Astrocyte (in vitro differentiated cells and primary cell): ENCODE measurements around the gene WDHD1. TPM values are rescaled to one million over a fixed set of nuclear protein-coding genes. Genes with fewer than 3 reads are reported as not detected.
A peak's percentile ranks its signal among the peaks of the same experiment; 100 is the strongest.

Experiments used
- DNase-seq: peaks from one replicate; pipeline ENCODE4 v3.0.0-alpha.2; 2010; ENCODE audit warnings: low read depth
- FAIRE-seq: peaks from 2 replicates; lab custom pipeline; 2011; peaks lifted over from hg19 to GRCh38; lab: Jason Lieb, UNC
- H2AFZ ChIP-seq: 2 replicates; pipeline ENCODE4 v1.6.0; 2012; ENCODE audit warnings: low read depth, low read length, inconsistent platforms
- H3K27ac ChIP-seq: 2 replicates; pipeline ENCODE4 v1.5.1; 2011; ENCODE audit warnings: low read depth, low read length, inconsistent platforms
- H3K27me3 ChIP-seq: 2 replicates; pipeline ENCODE4 v1.6.0; 2011; ENCODE audit warnings: low read length, inconsistent platforms; ENCODE audit not compliant: insufficient read depth
- H3K36me3 ChIP-seq: 2 replicates; pipeline ENCODE4 v1.5.1; 2011; ENCODE audit warnings: low read length, inconsistent platforms; ENCODE audit not compliant: insufficient read depth
- H3K4me1 ChIP-seq: 2 replicates; pipeline ENCODE4 v1.5.1; 2011; ENCODE audit warnings: low read length, inconsistent platforms; ENCODE audit not compliant: insufficient read depth
- H3K4me2 ChIP-seq: 2 replicates; pipeline ENCODE4 v1.6.0; 2012; ENCODE audit warnings: low read length, inconsistent platforms
- H3K4me3 ChIP-seq: 2 replicates; pipeline ENCODE4 v1.5.1; 2011; ENCODE audit warnings: low read depth, mild to moderate bottlenecking, low read length, inconsistent platforms; ENCODE audit not compliant: insufficient read depth
- H3K79me2 ChIP-seq: 2 replicates; pipeline ENCODE4 v1.6.0; 2012; ENCODE audit warnings: mild to moderate bottlenecking, low read length, inconsistent platforms; ENCODE audit not compliant: insufficient read depth
- H3K9ac ChIP-seq: 2 replicates; pipeline ENCODE4 v1.6.0; 2012; ENCODE audit warnings: mild to moderate bottlenecking, low read length, inconsistent platforms
- H3K9me3 ChIP-seq: 2 replicates; pipeline ENCODE4 v1.5.1; 2012; ENCODE audit warnings: low read depth, mild to moderate bottlenecking, low read length, inconsistent platforms; ENCODE audit not compliant: insufficient read depth
- H4K20me1 ChIP-seq: 2 replicates; pipeline ENCODE4 v1.6.0; 2012; ENCODE audit warnings: low read length, inconsistent platforms; ENCODE audit not compliant: insufficient read depth
- H3K27ac Mint-ChIP-seq: one replicate; pipeline ENCODE4 v1.8.0; 2021; ENCODE audit warnings: mild to moderate bottlenecking, mixed read lengths; ENCODE audit not compliant: unreplicated experiment
- H3K27me3 Mint-ChIP-seq: one replicate; pipeline ENCODE4 v1.8.0; 2021; ENCODE audit warnings: low read depth, mixed read lengths; ENCODE audit not compliant: unreplicated experiment
- H3K36me3 Mint-ChIP-seq: one replicate; pipeline ENCODE4 v1.8.0; 2021; ENCODE audit warnings: low read depth, mixed read lengths; ENCODE audit not compliant: unreplicated experiment
- H3K4me1 Mint-ChIP-seq: one replicate; pipeline ENCODE4 v1.8.0; 2021; ENCODE audit warnings: low read depth, mixed read lengths; ENCODE audit not compliant: unreplicated experiment
- H3K4me3 Mint-ChIP-seq: one replicate; pipeline ENCODE4 v1.8.0; 2021; ENCODE audit warnings: mild to moderate bottlenecking, moderate library complexity, mixed read lengths; ENCODE audit not compliant: unreplicated experiment
- H3K9me3 Mint-ChIP-seq: one replicate; pipeline ENCODE4 v1.8.0; 2021; ENCODE audit warnings: mild to moderate bottlenecking, mixed read lengths; ENCODE audit not compliant: unreplicated experiment
- CTCF ChIP-seq: IDR thresholded peaks from 2 replicates; pipeline ENCODE4 v1.5.1; 2011; ENCODE audit warnings: low read depth, mild to moderate bottlenecking, inconsistent platforms, low read length, moderate library complexity; ENCODE audit not compliant: insufficient read depth
- EZH2 ChIP-seq: IDR thresholded peaks from 2 replicates; pipeline ENCODE4 v1.6.1; 2012; ENCODE audit warnings: mild to moderate bottlenecking, low read length, inconsistent platforms; ENCODE audit not compliant: insufficient read depth
- total RNA-seq: library from RNA; stranded (reverse); gene quantifications from 2 replicates; pipeline ENCODE4 v1.2.1, GENCODE V29; 2021

The WDHD1 gene
- total RNA-seq, 1 donor from 2014 or later: 9.3 TPM

DNA sequence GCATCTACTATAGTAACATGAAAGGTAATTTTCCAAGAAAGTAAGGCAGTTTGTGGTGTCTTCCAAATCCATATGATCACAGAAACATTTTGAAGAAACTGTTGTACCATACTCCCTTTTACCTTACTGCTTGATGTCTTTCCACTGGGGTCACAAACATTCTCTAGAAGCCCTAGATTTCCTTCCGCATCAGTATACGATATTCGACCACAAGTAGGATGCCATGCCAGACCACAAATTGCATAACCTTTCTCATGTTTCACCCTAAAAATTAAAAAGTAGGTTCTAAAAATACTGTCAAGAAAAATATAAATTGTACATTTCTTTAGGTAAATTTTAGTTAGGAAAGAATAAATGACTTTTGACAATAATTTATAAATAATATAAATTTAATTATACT, 26.5 kb downstream of the WDHD1 start:
- H3K27ac Mint-ChIP-seq: no peak overlapping the region
- Histone ChIP-seq H2AFZ (no peak overlapping the region), H3K4me3 (no peak overlapping the region), H3K79me2 (no peaks in the 10 kb centered on the region), H3K4me2 (no peak overlapping the region), H3K36me3 (peaks cover 3% of the 10 kb centered on the region), H3K9ac (no peak overlapping the region), H3K27ac (no peak overlapping the region), H3K27me3 (no peaks in the 10 kb centered on the region), H3K4me1 (no peaks in the 10 kb centered on the region), H4K20me1 (no peaks in the 10 kb centered on the region), H3K9me3 (no peaks in the 10 kb centered on the region)
- FAIRE-seq (no peak), DNase-seq (peak; percentile 59)
- H3K4me3 Mint-ChIP-seq: no peak overlapping the region
- no peaks in the 10 kb centered on the region for H3K36me3 Mint-ChIP-seq
- H3K4me1 Mint-ChIP-seq: peaks cover 2% of the 10 kb centered on the region
- no peaks in the 10 kb centered on the region for H3K9me3 Mint-ChIP-seq
- no peaks in the 10 kb centered on the region for H3K27me3 Mint-ChIP-seq
- TF ChIP-seq EZH2: no peak
- TF ChIP-seq CTCF: no peak

- Histone ChIP-seq H3K9ac (no peak overlapping the region), H3K79me2 (no peaks in the 10 kb centered on the region), H3K27me3 (no peaks in the 10 kb centered on the region), H3K36me3 (peaks cover 10% of the 10 kb centered on the region), H3K4me2 (no peak overlapping the region), H3K27ac (no peak overlapping the region), H4K20me1 (no peaks in the 10 kb centered on the region), H3K4me1 (no peaks in the 10 kb centered on the region), H3K9me3 (no peaks in the 10 kb centered on the region), H3K4me3 (no peak overlapping the region), H2AFZ (no peak overlapping the region)
- no peaks in the 10 kb centered on the region for H3K9me3 Mint-ChIP-seq
- no peaks in the 10 kb centered on the region for H3K27me3 Mint-ChIP-seq
- H3K27ac Mint-ChIP-seq: no peak overlapping the region
- no peak overlapping the region for H3K4me3 Mint-ChIP-seq
- H3K36me3 Mint-ChIP-seq: peaks cover 2% of the 10 kb centered on the region
- H3K4me1 Mint-ChIP-seq: no peaks in the 10 kb centered on the region
- DNase-seq (no peak), FAIRE-seq (no peak)
- TF ChIP-seq EZH2 (no peak), CTCF (no peak)
Measured at GRCh38 chr14:54985156-54985555, 41.7 kb downstream of the WDHD1 start.

DNA sequence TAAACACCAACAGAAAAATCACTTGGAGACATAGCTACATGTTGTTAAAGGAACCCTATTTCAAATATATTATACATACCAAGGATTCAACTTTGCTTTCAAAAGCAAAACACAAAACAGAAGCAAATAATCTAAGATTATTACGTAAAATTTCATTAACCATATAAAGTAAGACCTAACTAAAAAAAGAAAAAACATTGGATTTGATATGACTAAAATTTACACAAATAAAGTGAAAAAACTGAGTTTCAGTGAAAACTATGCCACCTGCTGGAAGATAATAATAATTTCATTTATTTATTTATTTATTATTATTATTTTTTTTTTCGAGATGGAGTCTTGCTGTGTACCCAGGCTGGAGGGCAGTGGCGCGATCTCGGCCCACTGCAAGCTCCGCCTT, 45.2 kb downstream of the WDHD1 start:
- peaks cover 5% of the 10 kb centered on the region for H3K4me1 ChIP-seq
- H3K27ac ChIP-seq: no peak overlapping the region
- no peaks in the 10 kb centered on the region for H3K9me3 ChIP-seq
- H3K4me1 Mint-ChIP-seq: no peaks in the 10 kb centered on the region
- FAIRE-seq (no peak), DNase-seq (no peak)
- peaks cover under 1% of the 10 kb centered on the region for H3K36me3 Mint-ChIP-seq
- H2AFZ ChIP-seq: no peak overlapping the region
- TF ChIP-seq CTCF (peak; percentile 16), EZH2 (no peak)
- H3K27me3 Mint-ChIP-seq: no peaks in the 10 kb centered on the region
- no peaks in the 10 kb centered on the region for H3K27me3 ChIP-seq
- peaks cover 8% of the 10 kb centered on the region for H3K36me3 ChIP-seq
- no peak overlapping the region for H3K27ac Mint-ChIP-seq
- no peak overlapping the region for H3K4me3 Mint-ChIP-seq
- no peak overlapping the region for H3K4me3 ChIP-seq
- no peaks in the 10 kb centered on the region for H4K20me1 ChIP-seq
- H3K9ac ChIP-seq: no peak overlapping the region
- no peaks in the 10 kb centered on the region for H3K79me2 ChIP-seq
- H3K9me3 Mint-ChIP-seq: no peaks in the 10 kb centered on the region
- H3K4me2 ChIP-seq: no peak overlapping the region
